ENCODE data around the gene SYCP2L. TPM values are rescaled to one million over a fixed set of nuclear protein-coding genes. Genes with fewer than 3 reads are reported as not detected.

The SYCP2L gene
- total RNA-seq, 1 donor from 2014 or later: 0.32 TPM

DNA sequence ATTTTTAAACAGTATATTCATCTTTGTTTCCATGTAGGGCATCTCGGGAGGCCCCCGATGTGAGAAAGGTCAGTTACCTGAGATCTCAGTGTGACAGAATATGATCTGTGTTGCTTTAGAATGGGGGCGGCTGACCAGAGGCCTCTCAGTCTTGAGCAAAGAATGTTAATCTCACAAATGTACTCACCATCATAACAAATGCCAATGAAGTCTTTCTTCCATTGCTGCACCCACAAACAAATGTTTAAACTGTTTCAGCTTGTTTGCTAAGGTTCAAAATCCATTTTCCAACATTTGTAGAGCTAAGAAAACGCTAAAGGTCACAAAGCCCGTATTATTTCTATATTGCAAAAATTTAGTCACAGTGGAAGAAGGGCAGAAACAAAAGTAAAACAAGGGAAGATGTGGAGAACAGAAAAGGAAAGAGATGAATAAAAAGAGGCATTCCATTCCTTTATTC, 125.5 kb downstream of the SYCP2L start:
- Histone ChIP-seq H3K27ac (no peak overlapping the region), H3K27me3 (no peaks in the 10 kb centered on the region), H3K4me1 (no peaks in the 10 kb centered on the region), H3K4me3 (no peak overlapping the region), H3K36me3 (no peaks in the 10 kb centered on the region), H3K9me3 (no peaks in the 10 kb centered on the region)
- intact Hi-C loops (cut with DNase I): no loop called here
- no peak for DNase-seq (ENCODE audit: low spot score in 2 of 2)
- TF ChIP-seq, protein P1, sequence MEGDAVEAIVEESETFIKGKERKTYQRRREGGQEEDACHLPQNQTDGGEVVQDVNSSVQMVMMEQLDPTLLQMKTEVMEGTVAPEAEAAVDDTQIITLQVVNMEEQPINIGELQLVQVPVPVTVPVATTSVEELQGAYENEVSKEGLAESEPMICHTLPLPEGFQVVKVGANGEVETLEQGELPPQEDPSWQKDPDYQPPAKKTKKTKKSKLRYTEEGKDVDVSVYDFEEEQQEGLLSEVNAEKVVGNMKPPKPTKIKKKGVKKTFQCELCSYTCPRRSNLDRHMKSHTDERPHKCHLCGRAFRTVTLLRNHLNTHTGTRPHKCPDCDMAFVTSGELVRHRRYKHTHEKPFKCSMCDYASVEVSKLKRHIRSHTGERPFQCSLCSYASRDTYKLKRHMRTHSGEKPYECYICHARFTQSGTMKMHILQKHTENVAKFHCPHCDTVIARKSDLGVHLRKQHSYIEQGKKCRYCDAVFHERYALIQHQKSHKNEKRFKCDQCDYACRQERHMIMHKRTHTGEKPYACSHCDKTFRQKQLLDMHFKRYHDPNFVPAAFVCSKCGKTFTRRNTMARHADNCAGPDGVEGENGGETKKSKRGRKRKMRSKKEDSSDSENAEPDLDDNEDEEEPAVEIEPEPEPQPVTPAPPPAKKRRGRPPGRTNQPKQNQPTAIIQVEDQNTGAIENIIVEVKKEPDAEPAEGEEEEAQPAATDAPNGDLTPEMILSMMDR (IDR thresholded peaks at IDR 0.05): no peak

DNA sequence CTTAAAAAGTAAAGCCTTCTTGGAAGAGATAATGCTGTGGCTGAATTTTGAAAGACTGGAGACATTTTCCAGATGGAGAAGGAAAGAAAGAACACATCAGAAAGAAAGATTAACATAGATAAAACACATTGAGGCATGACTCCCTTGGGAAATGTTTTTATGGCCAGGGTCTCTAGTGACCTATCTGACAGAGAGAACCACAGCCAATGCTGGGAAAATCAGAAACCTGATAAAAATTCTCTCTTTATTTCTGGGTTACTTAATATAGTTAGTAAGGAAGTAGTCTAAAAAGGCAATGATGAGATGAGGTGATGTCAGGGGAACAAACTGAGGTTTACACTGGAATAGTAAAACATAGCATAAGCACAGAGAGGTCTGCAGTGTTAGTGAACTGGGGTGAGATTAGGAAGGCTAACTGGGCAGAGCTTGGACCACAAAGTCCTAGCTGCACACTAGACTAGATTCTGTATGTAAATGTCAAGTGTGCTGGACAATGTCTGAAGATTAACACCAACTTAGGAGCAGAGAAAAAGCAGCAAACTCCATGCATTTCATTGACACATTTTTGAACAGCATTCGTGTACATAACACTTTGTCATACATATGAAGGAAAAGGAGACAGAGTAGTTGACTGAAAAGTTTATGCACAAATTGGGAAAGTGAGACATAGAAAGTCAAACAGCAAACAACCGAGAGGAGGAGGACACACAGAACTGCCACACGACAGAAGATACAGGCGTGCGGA, 126.3 kb downstream of the SYCP2L start:
- Histone ChIP-seq H3K27me3 (no peaks in the 10 kb centered on the region), H3K4me1 (no peaks in the 10 kb centered on the region), H3K27ac (no peak overlapping the region), H3K36me3 (no peaks in the 10 kb centered on the region), H3K9me3 (no peaks in the 10 kb centered on the region), H3K4me3 (no peak overlapping the region)
- intact Hi-C loops (cut with DNase I): no loop called here
- TF ChIP-seq, protein P1 (IDR thresholded peaks at IDR 0.05): no peak
- DNase-seq (ENCODE audit: low spot score in 2 of 2): no peak

DNA sequence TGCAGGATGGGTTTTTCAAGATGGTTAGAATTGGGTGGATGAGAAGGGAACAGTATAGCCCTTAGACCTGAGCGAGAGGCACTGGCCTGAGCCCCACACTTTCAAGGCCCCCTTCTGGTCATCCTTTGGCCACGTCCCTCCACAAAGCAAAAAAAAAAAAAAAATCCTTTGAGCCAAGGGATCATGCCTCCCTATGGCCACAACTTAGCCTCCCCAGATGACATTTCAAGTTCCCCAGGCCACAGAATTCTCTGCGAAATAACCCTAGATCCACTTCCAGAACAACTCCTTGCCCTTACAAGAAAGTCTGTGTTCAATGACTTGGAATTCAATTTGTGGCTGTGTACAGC, 126.8 kb downstream of the SYCP2L start:
- Histone ChIP-seq H3K4me1 (no peaks in the 10 kb centered on the region), H3K36me3 (no peaks in the 10 kb centered on the region)

DNA sequence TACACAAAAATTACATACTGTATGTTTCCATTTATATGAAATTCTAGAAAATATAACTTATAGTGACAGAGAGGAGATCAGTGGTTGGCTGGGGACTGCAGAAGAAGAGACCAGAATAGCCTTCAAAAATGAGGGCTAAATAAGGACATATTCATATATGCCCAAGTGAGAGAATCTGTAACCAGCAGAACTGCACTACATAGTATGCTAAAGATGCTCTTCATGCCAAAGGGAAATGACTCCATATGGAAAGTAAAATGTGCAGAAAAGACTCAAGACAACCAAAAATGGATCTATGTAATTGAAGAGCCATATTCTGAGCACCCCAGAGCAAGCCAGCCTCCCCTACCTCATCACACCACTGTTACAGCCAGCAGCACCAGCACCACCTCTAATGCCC, 128.2 kb downstream of the SYCP2L start:
- H3K4me3 ChIP-seq: no peak overlapping the region
- no peaks in the 10 kb centered on the region for H3K4me1 ChIP-seq
- no peaks in the 10 kb centered on the region for H3K9me3 ChIP-seq
- H3K27me3 ChIP-seq: no peaks in the 10 kb centered on the region
- H3K27ac ChIP-seq: no peak overlapping the region
- intact Hi-C loops (cut with DNase I): no loop called here
- TF ChIP-seq, protein P1 (IDR thresholded peaks at IDR 0.05): no peak
- H3K36me3 ChIP-seq: no peaks in the 10 kb centered on the region
- no peak for DNase-seq (ENCODE audit: low spot score in 2 of 2)

More for the DNA sequence above, 126.8 kb downstream of the SYCP2L start:
- no peak for DNase-seq (ENCODE audit: low spot score in 2 of 2)
- no peak overlapping the region for H3K27ac ChIP-seq
- intact Hi-C loops (cut with DNase I): no loop called here
- H3K27me3 ChIP-seq: no peaks in the 10 kb centered on the region
- TF ChIP-seq, protein P1 (IDR thresholded peaks at IDR 0.05): no peak
- no peaks in the 10 kb centered on the region for H3K9me3 ChIP-seq
- no peak overlapping the region for H3K4me3 ChIP-seq

DNA sequence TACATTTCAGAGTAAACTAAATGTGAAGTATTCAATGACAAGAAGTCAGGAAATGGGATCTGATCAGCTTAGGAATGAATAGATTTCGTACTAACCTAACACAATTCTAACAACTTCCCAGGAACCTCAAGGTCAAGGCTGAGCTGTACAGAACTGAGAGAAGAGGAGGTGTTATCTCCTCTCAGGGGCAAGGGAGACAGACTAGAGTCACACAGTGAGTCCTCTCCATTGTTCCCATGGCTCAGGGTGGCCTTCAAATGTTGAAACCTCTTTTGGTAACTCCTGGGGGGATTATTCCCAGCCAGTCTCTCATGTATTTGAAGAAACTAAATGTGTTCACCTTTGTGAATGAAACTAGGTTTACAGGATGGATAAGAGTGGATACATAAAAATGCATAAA, 129.6 kb downstream of the SYCP2L start:
- Histone ChIP-seq H3K27me3 (no peaks in the 10 kb centered on the region), H3K36me3 (no peaks in the 10 kb centered on the region), H3K27ac (no peak overlapping the region), H3K4me1 (no peaks in the 10 kb centered on the region), H3K4me3 (no peak overlapping the region), H3K9me3 (no peaks in the 10 kb centered on the region)
- no peak for DNase-seq (ENCODE audit: low spot score in 2 of 2)
- intact Hi-C loops (cut with DNase I): no loop called here
- TF ChIP-seq, protein P1 (IDR thresholded peaks at IDR 0.05): no peak

All from ascending aorta (tissue), 2 donors.